NOMO-1 treated with DMSO at 0.1 percent for 48 hours (cell line): ENCODE data around the gene ATP1A4.

ENCODE experiments used
- DNase-seq: peaks from one replicate; lab custom pipeline; 2025; ENCODE audit not compliant: unreplicated experiment; lab: John Stamatoyannopoulos, UW

The ATP1A4 gene

DNA sequence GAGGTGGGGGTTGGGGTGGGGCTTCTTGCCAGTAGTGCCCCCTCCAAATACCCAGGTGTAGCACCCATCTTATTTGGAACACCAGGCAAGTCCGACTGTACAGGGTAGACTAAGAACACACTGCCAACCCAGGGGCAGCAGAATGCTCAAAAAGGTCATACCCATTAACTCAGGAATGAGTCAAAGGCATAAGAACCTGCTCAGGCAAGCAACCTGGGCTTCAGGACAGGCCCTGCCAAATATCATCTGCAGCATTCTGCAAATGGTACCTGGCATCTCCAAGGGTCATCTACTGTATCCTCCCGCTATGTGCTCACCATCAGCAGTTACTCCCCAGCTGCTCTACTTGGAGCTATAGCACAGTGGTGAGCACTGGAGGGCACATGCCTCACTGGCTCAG lies 73.2 kb downstream of the ATP1A4 start:
- DNase-seq = no peak

- no peak for DNase-seq
Measured at GRCh38 chr1:160225345-160225744, 73.9 kb downstream of the ATP1A4 start.

DNA sequence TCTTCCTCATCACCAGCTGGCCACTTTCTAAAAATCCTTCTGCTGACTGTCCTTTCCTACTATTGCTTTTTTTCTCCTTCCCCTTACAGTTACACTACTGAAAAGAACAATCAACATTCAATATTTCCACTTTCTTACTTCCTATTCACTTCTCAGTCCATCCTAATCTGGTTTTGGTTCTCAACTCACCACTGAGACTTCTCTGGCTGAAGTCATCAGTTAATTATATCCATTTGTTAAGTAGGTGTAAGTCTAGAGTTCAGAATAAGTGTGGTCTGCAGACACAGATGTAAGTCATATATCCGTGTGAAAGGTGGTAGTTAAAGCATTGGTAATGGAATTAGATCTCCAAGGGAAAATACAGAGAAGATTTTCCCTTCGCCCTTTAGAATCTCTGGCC lies 75.2 kb downstream of the ATP1A4 start:
- DNase-seq = no peak

GRCh38 chr1:160227034-160227433 lies 75.6 kb downstream of the ATP1A4 start:
- no peak for DNase-seq

DNA sequence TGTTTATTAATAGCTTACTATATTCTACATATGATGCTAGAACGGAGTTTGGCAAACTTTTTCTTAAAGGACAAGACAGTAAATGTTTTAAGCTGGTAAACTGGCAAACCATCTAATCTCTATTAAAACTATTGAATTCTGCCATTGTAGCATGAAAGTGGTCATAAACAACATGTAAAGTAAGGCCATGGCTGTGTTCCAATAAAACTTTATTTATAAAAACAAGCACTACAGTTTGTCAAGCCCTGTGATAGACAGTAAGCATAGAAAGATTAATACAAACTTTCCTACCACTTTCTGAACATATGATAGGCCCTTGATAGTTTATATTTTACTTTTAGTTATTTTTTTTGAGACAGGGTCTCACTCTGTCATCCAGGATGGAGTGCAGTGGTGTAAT lies 76.2 kb downstream of the ATP1A4 start:
- DNase-seq = no peak

- no peak for DNase-seq
Measured at GRCh38 chr1:160228431-160228830, 77.0 kb downstream of the ATP1A4 start.

GRCh38 chr1:160232911-160233310 lies 81.5 kb downstream of the ATP1A4 start:
- no peak for DNase-seq
